DMS 273 treated with DMSO at 0.1 percent for 48 hours (cell line): ENCODE measurements around the gene DAPK3.
"Not testable (repeated sequence)": the region's sequence is repeated elsewhere in the genome, so short reads cannot be mapped to it uniquely, and the experiment has no call there.

ENCODE experiments used
- DNase-seq: peaks from one replicate; lab custom pipeline; 2025; lab: John Stamatoyannopoulos, UW

DAPK3 gene

DNA sequence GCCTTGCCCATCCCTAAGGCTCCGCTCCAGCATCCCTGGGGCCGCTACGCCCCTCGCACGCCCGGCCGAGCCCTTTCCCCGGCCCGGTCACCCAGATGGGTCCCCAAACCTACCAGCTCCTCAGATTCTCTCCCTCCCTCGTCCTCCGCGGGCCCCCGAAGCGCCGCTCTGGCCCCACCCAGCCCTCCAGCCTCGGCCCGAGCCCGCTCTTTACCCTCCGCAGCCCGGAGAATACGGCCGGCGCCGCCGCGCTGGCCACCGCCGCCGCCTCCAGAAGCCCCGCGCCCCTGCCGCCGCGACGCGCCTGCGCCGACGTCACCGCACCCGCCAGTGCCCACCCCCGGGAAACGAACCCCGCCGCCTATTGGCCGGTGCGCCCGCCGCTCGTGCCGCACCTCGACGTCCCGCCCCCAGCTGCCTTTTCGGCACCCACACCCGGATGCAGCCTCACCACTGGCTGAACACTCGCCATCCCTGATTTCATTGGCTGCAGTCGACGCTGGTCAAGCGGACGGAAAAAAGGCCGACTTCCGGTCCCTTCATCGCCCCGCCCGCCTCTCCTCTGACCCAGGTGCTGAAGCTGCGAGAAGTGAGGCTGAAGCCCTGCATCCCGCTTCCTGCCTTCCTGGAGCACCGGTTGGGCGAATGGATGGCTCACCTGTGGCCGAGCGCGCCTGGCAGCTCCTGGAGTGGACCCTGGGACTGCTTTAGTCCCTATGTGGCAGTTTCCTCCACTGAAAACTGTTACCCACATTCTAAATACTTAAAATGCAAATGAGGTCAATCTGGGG lies at the start of gene DAPK3:
Gene DAPK3 (minus strand): TSS at position 292 of the 791 bp plus-strand sequence. CDS start 1,364 bp downstream, outside the sequence.
- peak; percentile 96 for DNase-seq

GRCh38 chr19:4019578-4019977 lies 48.7 kb upstream of the DAPK3 start:
- DNase-seq: no peak

- no peak for DNase-seq
Observed at GRCh38 chr19:4018775-4019504, 48.0 kb upstream of the DAPK3 start.

DNA sequence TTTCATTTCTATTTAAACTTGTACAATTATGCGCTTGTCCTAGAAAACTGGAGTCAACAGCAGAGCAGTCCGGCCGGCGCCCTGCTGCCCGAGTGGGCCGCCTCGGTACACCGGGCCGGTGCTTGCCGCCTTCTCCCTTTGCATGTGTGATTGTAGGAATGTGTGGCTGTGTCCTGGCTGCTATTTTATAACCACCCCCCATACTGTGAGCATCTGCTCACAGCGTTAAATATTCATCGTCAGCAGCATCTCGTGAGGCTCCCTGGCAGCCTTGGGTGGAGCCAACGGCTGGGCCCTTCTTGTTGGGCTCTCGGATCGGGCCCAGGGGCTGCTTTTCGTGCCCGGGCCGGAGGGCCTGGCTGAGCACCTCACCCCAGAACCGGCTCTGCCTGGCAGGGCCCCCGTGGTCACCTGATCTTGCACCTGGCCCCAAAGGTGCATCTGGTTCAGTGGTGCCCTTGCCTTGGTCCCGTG lies 47.3 kb upstream of the DAPK3 start:
- DNase-seq: peak; percentile 62

DNA sequence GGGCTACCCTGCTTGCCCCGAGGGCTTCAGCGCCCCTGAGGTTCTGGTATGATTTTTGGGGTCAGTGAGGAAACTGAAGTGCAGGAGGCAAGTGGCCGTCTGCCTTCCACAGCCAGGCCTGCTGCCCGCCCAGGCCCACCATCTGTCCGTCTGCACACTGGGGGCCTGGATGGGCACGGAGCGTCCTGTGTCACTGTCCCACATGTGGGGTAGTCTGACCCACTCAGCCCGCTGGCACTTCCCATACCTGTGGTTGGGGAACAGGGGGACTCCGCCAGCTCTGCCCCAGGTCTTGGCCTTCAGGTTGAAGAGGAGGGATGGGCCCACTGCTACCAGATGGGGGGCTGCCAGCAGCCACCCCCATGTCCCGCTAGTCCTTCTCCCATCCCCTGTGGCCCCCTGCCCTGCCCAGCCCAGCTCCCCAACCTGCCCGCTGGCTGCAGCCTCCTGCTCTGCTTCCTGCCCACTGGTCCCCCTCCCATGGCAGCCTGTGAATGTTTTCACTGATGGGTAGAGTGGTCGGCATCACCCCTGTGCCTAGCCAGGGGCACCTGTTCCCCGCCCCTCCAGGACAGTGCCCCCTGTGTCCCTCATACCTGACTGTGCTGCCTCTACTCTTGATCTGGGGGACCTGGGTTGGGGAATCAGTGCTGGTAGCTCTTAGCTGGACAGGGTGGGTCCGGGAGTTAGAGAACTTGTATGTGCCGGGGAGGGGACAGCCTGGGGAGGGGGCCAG lies 46.2 kb upstream of the DAPK3 start:
- DNase-seq: no peak

DNA sequence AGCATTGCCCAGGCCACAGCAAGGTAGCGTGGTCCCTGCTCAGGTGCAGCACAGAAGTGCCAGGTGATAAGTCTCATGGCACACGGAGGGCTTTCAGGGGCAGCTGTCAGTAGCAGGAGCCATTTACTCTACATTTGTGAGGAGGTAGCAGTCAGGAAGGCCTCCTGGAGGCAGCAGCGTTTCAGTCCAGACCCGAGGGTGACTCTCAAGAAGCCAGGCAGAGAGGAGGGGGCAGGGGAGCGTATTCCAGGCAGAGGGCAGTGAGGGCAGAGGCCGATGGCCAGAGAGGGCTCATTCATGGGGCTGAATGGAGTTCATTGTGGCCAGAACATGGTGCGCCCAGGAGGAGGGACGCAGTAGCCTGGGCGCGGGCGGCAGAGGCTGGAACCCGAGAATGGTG lies 45.6 kb upstream of the DAPK3 start:
- DNase-seq: no peak

DNA sequence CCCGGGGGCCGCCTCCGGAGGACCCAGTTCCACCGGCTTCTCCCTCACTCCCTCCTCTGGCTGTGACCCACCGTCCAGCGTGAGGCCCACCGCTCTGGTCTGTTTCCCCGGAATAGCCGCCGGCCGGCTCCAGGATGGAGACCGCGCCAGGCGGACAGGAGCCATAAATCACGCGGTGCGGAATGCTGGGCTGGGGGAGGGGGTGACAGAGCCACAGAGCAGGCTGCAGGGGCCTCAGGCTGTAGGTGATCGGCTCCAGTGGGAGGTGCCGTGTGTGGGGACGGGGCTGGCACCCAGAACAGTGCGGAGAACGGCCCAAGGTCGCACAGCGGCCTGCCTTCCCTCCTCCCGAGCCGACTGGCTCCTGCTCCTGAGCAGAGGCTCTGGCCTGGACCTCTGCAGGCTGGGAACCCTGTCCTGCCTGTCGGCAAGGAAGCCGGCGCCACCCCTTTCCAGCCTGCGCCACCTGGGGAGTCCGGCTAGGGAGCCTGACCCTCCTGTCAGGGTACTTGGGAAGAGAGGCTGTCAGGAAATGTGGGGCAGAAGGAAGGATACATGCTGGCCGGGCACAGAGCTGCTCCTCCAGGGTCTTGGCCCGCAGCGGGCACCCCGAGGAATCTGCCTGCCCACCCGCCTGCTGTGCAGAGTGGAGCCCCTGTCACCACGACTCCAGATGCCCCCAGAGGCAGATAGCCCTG lies 45.0 kb upstream of the DAPK3 start:
- DNase-seq: no peak

- no peak for DNase-seq
Observed at GRCh38 chr19:4014541-4015491, 43.9 kb upstream of the DAPK3 start.

DNA sequence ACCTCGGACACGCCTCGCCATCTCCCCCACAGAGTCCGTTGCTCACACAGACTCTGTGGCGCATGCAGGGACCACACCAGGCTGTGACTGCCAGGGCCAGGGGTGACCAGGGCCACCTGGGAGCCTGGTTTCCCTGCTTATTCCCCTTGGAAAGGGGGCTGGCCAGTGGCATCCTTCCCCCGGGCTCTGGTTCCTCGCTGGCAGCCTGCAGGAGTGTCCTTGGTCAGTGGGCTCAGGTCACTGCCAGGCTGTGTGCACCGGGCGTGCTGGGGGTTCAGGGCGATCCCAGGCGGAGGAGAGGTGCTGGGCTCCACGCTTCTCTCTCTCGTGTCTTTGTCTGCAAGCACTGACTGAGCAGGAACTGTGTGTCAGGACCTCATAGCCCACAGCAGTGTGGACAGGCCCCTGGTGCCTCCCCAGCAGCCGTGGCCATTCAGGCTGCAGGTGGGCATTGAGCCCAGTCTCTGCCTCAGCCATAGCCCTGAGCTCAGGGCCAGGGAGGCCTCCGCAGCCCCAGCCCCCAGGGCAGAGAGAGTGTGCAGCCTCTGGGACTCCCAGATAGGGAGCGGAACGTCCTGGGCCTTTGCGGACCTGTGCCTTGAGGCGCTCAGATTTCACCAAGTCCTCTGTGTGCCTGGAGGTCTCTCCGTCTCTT lies 43.1 kb upstream of the DAPK3 start:
- DNase-seq: no peak

DNA sequence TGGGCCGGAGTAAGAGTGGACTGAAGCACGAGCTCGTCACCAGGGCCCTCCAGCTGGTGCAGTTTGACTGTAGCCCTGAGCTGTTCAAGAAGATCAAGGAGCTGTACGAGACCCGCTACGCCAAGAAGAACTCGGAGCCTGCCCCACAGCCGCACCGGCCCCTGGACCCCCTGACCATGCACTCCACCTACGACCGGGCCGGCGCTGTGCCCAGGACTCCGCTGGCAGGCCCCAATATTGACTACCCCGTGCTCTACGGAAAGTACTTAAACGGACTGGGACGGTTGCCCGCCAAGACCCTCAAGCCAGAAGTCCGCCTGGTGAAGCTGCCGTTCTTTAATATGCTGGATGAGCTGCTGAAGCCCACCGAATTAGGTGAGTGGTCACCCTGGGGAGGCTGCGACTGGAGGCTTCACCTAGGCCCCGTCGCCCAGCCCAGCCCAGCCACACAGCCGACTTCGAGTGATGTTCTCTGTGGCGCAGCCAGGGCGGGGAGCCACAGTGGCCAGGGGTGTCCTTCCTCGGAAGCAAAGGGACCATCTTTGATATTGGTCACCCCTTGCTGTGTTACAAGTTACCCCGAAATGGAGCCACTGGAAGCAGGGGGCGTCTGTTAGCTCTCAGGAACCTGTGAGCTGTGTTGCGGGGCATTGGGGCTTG lies 42.2 kb upstream of the DAPK3 start:
- DNase-seq: no peak

DNA sequence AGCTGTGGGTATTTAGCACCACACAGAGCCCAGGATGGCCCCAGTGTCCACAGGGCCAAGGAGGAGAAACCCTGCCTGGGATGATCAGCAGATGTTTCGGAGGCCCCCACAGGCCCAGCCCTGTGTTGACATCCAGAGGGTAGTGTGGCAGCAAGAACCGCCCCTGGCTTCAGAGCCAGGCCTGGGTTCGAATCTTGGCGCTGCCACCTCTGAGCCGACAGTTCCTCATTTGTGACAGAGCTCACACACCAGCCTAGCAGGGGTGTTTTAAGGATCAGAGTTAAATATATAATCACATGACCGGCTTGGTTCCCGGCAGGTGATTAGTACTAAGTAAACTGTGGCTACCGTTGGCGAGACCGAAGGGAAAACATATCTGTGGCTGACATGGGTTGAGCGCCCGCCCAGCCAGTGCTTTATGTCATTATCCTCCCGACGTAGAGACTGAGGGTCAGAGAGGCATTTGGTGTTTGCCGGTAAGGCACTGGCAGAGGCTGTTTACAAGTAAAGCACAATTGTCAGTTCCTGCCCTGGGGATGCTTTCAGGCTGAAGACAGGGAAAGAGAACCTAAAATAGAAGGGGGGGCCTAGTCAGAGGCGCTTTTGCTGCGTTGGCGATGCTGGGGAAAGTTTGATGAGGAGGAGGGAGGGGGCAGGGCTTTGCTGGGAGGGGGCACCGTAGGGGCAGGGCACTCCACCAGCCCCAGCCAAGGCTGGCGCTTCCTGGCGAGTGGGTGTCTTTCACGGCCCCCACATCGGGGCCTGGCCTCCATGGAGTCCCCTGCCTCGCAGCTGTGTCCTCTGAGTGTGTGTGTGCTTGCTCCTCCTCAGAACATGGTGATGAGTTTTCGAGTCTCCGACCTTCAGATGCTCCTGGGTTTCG lies 41.4 kb upstream of the DAPK3 start:
- DNase-seq: no peak

GRCh38 chr19:4011430-4011829 lies 40.5 kb upstream of the DAPK3 start:
- not testable (repeated sequence) for DNase-seq

DNA sequence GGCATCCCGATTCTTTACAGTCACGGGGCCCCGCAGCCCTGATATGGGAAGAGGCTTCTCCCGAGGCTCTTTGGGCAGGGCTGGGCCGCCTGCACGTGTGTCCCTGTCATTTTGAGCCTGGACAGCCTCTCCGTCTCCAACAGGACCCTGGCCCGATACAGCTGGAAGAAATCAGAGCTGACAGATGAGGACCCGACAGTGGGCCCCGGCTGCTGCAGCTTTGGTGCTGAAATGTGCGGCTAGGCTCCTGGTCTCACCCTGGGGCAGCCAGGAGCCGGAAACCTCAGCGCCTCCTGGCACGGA lies 39.9 kb upstream of the DAPK3 start:
- DNase-seq: no peak

DNA sequence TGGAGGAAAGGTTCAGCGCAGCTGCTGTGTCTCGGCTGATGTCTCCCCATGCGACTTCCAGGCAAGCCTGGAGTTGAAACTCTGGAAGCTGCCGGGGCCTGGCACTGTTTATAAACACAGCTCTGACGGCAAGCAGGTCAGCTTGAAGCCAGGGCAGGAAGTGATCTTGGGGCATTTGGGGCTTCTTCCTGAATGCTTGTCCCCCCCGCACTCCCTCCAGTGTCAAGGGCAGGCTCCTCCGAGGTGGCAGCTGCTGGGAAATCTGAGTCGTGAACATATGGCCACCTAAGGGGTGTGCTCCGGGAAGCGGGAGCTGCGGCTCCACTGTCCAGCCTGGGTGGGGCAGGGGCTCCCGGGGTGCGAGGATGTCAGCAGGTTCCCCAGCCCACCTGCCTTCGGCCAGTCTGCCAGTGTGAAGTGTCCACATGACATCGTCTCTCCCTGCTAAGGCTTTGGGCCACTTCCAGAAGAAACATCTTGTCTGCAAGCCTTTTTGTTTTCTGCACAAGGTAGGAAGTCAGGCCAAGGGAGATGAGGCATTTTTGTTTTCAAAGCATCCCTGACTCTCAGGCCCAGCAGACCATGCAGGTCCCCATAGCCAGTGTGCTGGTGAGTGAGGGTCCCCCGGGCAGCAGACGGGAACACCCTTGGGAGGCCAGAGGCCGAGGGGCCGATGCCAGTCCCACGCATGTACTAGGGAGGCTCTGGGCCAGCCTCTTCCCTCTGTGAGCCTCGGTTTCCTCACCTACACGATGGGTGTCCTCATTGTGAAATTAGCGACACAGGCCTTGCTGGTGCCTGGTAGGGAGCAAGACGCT lies 39.3 kb upstream of the DAPK3 start:
- DNase-seq: peak; percentile 64

- DNase-seq: no peak
Observed at GRCh38 chr19:4007836-4008539, 37.1 kb upstream of the DAPK3 start.

GRCh38 chr19:4007021-4007835 lies 36.3 kb upstream of the DAPK3 start, which contains the start of gene PIAS4:
Gene PIAS4 (plus strand): TSS chr19:4007736. CDS start chr19:4007761, 25 bp downstream.
- peak; percentile 82 for DNase-seq
